Measurements from ENCODE around the gene DZIP3. TPM values are rescaled to one million over a fixed set of nuclear protein-coding genes. Genes with fewer than 3 reads are reported as not detected.
"Not testable (repeated sequence)": the region's sequence is repeated elsewhere in the genome, so short reads cannot be mapped to it uniquely, and the experiment has no call there.

DZIP3 gene
- total RNA-seq, 3 donors from 2014 or later (not counting 1 experiment from before 2014, with no cell fraction given), result 12.0 to 24.8 (median 20.8) TPM

DNA sequence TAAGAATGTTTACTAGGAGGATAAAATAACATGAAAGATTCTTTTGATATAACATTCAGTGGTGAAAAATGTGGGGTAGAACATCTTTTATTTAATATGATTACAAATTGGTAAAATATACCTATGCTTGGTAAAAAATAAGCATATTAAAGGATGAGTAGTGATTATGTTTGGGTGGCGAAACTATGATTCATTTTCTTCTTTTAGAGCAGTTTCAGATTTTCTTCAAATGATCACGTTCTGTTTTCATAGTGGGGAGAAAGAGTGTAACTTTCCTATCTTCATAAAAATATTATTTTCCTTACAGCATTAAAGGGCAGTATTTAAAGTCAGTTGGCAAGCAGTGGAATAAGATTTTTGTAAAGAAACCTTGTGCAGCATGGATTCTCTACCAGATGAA lies 15.5 kb downstream of the DZIP3 start:
- Histone ChIP-seq H3K36me3 (ENCODE audit: control insufficient read depth, insufficient read depth, low read length) (no peaks in the 10 kb centered on the region), H3K27ac (ENCODE audit: low read length) (no peak overlapping the region), H3K27me3 (ENCODE audit: control insufficient read depth, insufficient read depth, low read length) (no peaks in the 10 kb centered on the region), H3K9me3 (ENCODE audit: control insufficient read depth, insufficient read depth, low read length) (no peaks in the 10 kb centered on the region), H3K4me3 (ENCODE audit: low read length) (no peak overlapping the region), H3K4me1 (ENCODE audit: control insufficient read depth, insufficient read depth, low read length) (peaks cover 15% of the 10 kb centered on the region)
- Mint-ChIP-seq H3K9me3 (no peaks in the 10 kb centered on the region), H3K27me3 (ENCODE audit: low read depth in 2 of 2) (no peaks in the 10 kb centered on the region), H3K27ac (peak overlapping the region in 1 of 2 donors; percentile 92), H3K36me3 (no peaks in the 10 kb centered on the region), H3K4me1 (peaks cover 34 to 41% of the 10 kb centered on the region in 2 donors), H3K4me3 (no peak overlapping the region)
- WGBS (ENCODE audit: insufficient coverage), result no CpG with 5 or more reads among the region's 2 CpGs
- intact Hi-C loops (cut with micrococcal nuclease), result no loop called here
- TF ChIP-seq CTCF (IDR thresholded peaks at IDR 0.05), result no peak
- DNase-seq (no peak), ATAC-seq (no peak)

- ATAC-seq, result no peak
These were observed 16.0 kb downstream of the DZIP3 start for GRCh38 chr3:108605491-108605890.

DNA sequence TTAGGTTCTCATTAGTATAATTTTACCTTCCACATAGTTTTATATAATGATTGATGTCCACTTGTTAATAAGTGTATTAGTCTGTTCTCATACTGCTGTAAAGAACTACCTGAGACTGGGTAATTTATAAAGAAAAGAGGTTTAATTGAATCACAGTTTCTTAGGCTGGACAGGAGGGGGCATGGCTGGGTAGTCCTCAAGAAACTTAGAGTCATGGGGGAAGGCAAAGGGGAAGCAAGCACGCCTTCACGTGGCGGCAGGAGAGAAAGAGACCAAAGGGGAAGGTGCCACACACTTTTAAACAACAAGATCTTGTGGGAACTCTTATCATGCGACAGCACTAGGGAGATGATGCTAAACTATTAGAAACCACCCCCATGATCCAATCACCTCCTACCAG lies 19.2 kb downstream of the DZIP3 start:
- DNase-seq (no peak), ATAC-seq (no peak)
- no peaks in the 10 kb centered on the region for H3K9me3 Mint-ChIP-seq
- no peaks in the 10 kb centered on the region for H3K9me3 ChIP-seq (ENCODE audit: control insufficient read depth, insufficient read depth, low read length)
- peaks cover 11 to 19% of the 10 kb centered on the region in 2 donors for H3K4me1 Mint-ChIP-seq
- H3K36me3 Mint-ChIP-seq, result no peaks in the 10 kb centered on the region
- H3K36me3 ChIP-seq (ENCODE audit: control insufficient read depth, insufficient read depth, low read length), result peaks cover 10% of the 10 kb centered on the region
- H3K27me3 Mint-ChIP-seq (ENCODE audit: low read depth in 2 of 2), result no peaks in the 10 kb centered on the region
- H3K4me3 ChIP-seq (ENCODE audit: low read length), result no peak overlapping the region
- H3K27ac ChIP-seq (ENCODE audit: low read length), result no peak overlapping the region
- H3K27ac Mint-ChIP-seq, result peak overlapping the region in 1 of 2 donors; percentile 47
- intact Hi-C loops (cut with micrococcal nuclease), result no loop called here
- H3K4me1 ChIP-seq (ENCODE audit: control insufficient read depth, insufficient read depth, low read length), result peaks cover 11% of the 10 kb centered on the region
- H3K27me3 ChIP-seq (ENCODE audit: control insufficient read depth, insufficient read depth, low read length), result no peaks in the 10 kb centered on the region
- no peak for TF ChIP-seq CTCF (IDR thresholded peaks at IDR 0.05)
- no peak overlapping the region for H3K4me3 Mint-ChIP-seq
- WGBS (ENCODE audit: insufficient coverage), result 97% methylated on average over 4 of the region's 4 CpGs

More at GRCh38 chr3:108605491-108605890, 16.0 kb downstream of the DZIP3 start:
- peak overlapping the region in 1 of 2 donors; percentile 92 for H3K27ac Mint-ChIP-seq
- H3K4me1 ChIP-seq (ENCODE audit: control insufficient read depth, insufficient read depth, low read length), result peaks cover 15% of the 10 kb centered on the region
- H3K27me3 ChIP-seq (ENCODE audit: control insufficient read depth, insufficient read depth, low read length), result no peaks in the 10 kb centered on the region
- no peak overlapping the region for H3K4me3 ChIP-seq (ENCODE audit: low read length)
- TF ChIP-seq CTCF (IDR thresholded peaks at IDR 0.05), result no peak
- intact Hi-C loops (cut with micrococcal nuclease), result no loop called here
- H3K9me3 Mint-ChIP-seq, result no peaks in the 10 kb centered on the region
- no peaks in the 10 kb centered on the region for H3K36me3 ChIP-seq (ENCODE audit: control insufficient read depth, insufficient read depth, low read length)
- H3K9me3 ChIP-seq (ENCODE audit: control insufficient read depth, insufficient read depth, low read length), result no peaks in the 10 kb centered on the region
- no peak overlapping the region for H3K27ac ChIP-seq (ENCODE audit: low read length)
- H3K36me3 Mint-ChIP-seq, result no peaks in the 10 kb centered on the region
- no peaks in the 10 kb centered on the region for H3K27me3 Mint-ChIP-seq (ENCODE audit: low read depth in 2 of 2)
- 71% methylated on average over 4 of the region's 4 CpGs for WGBS (ENCODE audit: insufficient coverage)
- DNase-seq, result peak in 1 of 2 donors; percentile 43
- H3K4me1 Mint-ChIP-seq, result peaks cover 34 to 41% of the 10 kb centered on the region in 2 donors
- no peak overlapping the region for H3K4me3 Mint-ChIP-seq

- H3K27ac Mint-ChIP-seq, result no peak overlapping the region
- Histone ChIP-seq H3K9me3 (ENCODE audit: control insufficient read depth, insufficient read depth, low read length) (no peaks in the 10 kb centered on the region), H3K4me1 (ENCODE audit: control insufficient read depth, insufficient read depth, low read length) (peaks cover under 1% of the 10 kb centered on the region), H3K27ac (ENCODE audit: low read length) (no peak overlapping the region), H3K36me3 (ENCODE audit: control insufficient read depth, insufficient read depth, low read length) (peaks cover 10% of the 10 kb centered on the region), H3K4me3 (ENCODE audit: low read length) (no peak overlapping the region), H3K27me3 (ENCODE audit: control insufficient read depth, insufficient read depth, low read length) (no peaks in the 10 kb centered on the region)
- H3K4me1 Mint-ChIP-seq, result peaks cover 0 to 5% of the 10 kb centered on the region in 2 donors
- no peaks in the 10 kb centered on the region for H3K27me3 Mint-ChIP-seq (ENCODE audit: low read depth in 2 of 2)
- H3K36me3 Mint-ChIP-seq, result peaks cover 11% of the 10 kb centered on the region
- TF ChIP-seq CTCF (IDR thresholded peaks at IDR 0.05), result no peak
- DNase-seq (no peak), ATAC-seq (no peak)
- WGBS (ENCODE audit: insufficient coverage), result no CpG with 5 or more reads among the region's 1 CpG
- no peak overlapping the region for H3K4me3 Mint-ChIP-seq
- intact Hi-C loops (cut with micrococcal nuclease), result no loop called here
- no peaks in the 10 kb centered on the region for H3K9me3 Mint-ChIP-seq
These were observed 21.1 kb downstream of the DZIP3 start for GRCh38 chr3:108610651-108611050.

GRCh38 chr3:108616090-108616489 lies 26.6 kb downstream of the DZIP3 start:
- intact Hi-C loops (cut with micrococcal nuclease); H3K4me1 Mint-ChIP-seq; H3K27me3 ChIP-seq (ENCODE audit: control insufficient read depth, insufficient read depth, low read length); DNase-seq; ATAC-seq; H3K9me3 Mint-ChIP-seq; H3K27ac ChIP-seq (ENCODE audit: low read length); H3K9me3 ChIP-seq (ENCODE audit: control insufficient read depth, insufficient read depth, low read length); H3K4me3 ChIP-seq (ENCODE audit: low read length); H3K27ac Mint-ChIP-seq; H3K27me3 Mint-ChIP-seq (ENCODE audit: low read depth in 2 of 2); H3K4me1 ChIP-seq (ENCODE audit: control insufficient read depth, insufficient read depth, low read length); H3K4me3 Mint-ChIP-seq: not testable (repeated sequence)
- H3K36me3 Mint-ChIP-seq, result peaks cover 16% of the 10 kb centered on the region
- H3K36me3 ChIP-seq (ENCODE audit: control insufficient read depth, insufficient read depth, low read length), result peaks cover 19% of the 10 kb centered on the region
- no CpG with 5 or more reads among the region's 8 CpGs for WGBS (ENCODE audit: insufficient coverage)

Measured in natural killer cell (primary cell).